HG03378 (cell line): ENCODE measurements around the gene BATF2.
"Not testable (repeated sequence)": the region's sequence is repeated elsewhere in the genome, so short reads cannot be mapped to it uniquely, and the experiment has no call there.

Source experiments
- ATAC-seq: cut with Tn5 transposase; IDR thresholded peaks from one replicate; pipeline ENCODE4 v1.9.1; 2021; ENCODE audit warnings: mild to moderate bottlenecking, moderate library complexity; ENCODE audit not compliant: unreplicated experiment

The BATF2 gene

GRCh38 chr11:64996710-64997380 is at the start of gene BATF2:
Gene BATF2, minus strand, starts transcription at chr11:64996971. Its CDS starts 57 bp downstream, at chr11:64996914.
- ATAC-seq, result no peak

DNA sequence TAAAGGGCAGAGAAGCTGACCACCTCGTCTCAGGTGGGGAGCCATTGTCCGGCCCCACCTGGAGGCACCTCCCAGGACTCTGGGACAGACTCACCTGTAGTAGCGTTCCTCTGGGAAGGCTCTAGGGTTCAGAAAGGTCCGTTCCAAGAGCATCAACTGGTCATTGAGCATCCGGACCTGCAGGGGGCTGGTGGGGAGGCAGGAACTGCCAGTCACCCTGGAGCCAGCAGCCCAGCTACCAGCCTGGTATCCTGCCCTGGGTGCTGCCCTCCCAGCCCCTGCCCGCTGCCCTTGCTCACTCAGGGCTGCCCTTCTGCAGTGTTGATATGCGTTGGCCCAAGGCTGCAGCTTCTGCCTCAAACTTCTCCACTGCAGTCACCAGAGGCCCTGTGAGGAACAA is 49.0 kb upstream of the BATF2 start:
- no peak for ATAC-seq

DNA sequence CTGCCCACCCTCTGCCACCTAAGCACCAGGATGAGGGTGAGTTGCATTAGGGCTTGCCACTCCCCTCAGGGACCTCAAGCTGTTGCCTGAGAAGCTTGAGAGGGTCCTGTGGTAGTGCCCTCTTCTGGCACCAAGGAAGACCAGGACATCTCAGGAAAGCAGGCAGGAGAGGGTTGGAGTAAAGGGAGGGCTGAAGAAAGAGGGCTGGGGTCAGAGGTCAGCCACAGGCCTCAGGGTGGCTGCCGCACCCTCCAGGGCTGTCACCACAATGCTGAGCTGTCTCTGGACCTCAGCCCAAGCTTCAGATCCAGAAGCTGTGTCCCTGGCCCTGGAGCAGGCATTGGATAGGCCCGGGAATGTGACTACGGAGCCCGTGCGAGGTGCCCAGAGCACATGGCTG is 48.3 kb upstream of the BATF2 start:
- no peak for ATAC-seq

DNA sequence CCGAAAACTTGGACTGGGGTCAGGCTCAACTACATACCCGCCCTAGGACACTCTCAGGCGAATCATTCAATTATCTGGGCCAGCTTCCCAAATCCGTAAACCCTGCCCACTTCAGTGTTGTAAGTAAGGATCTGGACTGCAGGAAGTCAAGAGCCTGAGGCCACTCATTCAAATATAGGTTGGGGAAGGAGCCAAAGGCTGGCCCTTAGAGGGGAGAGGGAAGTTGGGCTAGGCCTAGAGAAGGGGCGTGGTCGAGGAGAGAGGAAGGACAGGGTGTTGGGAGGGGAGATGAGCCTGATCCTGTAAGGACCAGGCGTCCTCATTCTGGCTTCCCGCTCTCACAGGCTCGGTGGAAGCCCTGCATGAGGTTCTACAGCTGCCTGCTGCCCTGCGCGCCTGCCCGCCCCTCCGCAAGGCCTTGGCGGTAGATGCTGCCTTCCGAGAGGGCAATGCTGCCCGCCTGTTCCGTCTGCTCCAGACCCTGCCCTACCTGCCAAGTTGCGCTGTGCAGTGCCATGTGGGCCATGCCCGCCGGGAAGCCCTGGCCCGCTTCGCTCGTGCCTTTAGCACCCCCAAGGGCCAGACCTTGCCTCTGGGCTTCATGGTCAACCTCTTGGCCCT is 47.2 kb upstream of the BATF2 start:
- ATAC-seq, result no peak

- ATAC-seq, result no peak
Measured at GRCh38 chr11:65042891-65043290, 46.1 kb upstream of the BATF2 start.

DNA sequence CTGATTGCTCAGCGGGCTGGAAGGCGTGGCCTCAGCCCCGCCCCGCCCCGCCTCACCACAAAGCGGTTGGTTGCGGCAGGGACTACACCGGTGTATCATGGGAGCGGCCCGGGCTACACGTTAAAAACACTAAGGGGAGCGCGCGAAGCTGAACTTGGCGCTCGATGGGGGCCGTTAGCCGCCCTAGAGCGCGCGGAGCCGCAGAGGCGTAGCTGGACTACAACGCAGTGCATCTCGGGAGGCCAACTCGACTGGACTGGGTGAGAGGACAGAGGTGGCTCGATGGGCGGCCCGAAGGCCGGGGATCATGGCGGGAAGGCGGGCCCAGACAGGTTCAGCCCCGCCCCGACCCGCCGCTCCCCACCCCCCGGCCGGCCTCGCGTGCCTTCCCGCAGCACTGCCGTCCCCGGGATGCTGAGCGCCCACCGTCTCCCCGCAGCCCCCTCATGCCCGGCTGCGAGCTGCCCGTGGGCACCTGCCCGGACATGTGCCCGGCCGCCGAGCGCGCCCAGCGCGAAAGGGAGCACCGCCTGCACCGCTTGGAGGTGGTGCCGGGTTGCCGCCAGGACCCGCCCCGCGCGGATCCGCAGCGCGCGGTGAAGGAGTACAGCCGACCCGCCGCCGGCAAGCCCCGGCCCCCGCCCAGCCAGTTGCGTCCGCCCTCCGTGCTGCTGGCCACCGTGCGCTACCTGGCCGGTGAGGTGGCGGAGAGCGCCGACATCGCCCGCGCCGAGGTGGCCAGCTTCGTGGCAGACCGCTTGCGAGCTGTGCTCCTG is 44.3 kb upstream of the BATF2 start, which contains the start of gene SAC3D1:
SAC3D1 (plus strand) TSS at position 364 of the 776 bp plus-strand sequence; CDS start at position 447, 83 bp downstream.
- ATAC-seq, result peak; percentile 75

- no peak for ATAC-seq
Measured at GRCh38 chr11:65040520-65040846, 43.7 kb upstream of the BATF2 start.

DNA sequence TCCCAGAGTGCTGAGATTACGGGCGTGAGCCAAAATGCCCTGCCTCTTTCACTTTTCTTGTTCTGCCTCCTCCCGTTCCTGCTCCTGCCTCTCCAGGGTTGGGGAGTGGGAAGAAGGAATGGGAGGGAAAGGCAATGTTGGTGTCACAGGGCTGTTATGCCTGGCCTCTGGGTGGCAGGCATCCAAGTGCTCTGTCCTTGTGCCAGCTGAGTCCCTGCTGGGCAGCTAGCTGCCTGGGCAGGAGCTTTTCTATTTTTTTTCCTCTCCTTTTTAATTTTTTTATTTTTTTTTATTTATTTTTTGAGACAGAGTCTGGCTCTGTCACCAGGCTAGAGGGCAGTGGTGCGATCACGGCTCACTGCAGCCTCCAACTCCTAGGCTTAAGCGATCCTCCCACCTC is 40.2 kb upstream of the BATF2 start:
- no peak for ATAC-seq

DNA sequence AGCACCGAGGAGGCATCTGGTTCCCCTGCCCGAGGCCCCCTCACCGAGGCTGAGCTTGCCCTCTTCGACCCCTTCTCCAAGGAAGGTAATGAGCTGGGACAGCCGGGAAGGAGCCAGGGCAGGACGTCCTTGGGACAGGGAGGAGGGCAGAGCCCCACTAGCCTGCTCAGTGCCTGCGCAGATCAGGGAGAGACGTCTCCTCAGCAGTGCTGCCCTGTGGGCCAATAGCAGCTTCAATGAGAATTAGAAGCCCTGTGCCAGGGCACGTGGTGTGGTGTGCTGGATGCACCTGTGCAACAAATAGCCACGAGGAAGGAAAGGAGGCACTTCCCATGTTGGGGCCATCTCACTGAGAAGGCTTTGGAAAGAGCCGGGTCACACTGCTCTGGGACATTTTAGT is 38.8 kb upstream of the BATF2 start:
- no peak for ATAC-seq

DNA sequence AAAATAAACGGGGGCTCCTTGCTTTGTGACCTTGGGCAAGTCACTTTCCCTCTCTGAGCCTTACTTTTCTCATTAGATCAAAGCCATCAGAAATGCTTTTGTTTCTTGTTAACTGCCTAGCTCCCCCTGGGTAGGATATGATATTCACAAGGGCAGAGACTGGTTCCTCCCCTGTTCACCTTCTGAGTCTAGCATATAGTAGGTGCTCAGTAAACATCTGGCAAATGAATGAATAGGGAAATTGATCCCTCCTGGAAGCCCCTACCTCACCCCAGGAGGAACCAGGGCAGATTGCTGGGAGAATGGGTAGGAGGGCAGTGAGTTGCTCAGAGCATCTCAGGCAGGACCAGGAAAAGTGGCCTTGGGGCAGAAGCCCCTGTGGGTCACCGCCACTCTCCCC is 37.7 kb upstream of the BATF2 start:
- ATAC-seq, result no peak

DNA sequence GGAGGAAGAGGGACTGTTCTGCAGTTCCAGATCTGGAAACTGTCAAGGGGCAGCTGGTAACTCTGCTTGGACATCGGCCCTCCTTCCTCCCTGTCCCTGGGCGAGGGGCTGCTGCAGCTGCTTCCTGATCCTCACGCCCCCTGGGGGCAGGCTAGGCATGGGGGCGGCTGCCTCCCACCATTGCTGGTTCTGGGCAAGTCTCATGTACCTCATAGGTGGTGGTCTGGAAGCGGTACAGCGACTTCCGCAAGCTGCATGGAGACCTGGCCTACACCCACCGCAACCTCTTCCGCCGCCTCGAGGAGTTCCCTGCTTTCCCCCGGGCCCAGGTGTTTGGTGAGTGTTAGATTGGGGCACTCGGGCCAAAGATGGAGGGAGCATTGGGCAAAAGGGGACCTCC is 35.4 kb upstream of the BATF2 start:
- no peak for ATAC-seq

- peak; percentile 85 for ATAC-seq
Measured at GRCh38 chr11:65027213-65028067, 30.7 kb upstream of the BATF2 start, which contains the start of gene SNX15. Gene SNX15, plus strand, starts transcription at chr11:65027439. Its CDS starts 99 bp downstream, at chr11:65027538.

DNA sequence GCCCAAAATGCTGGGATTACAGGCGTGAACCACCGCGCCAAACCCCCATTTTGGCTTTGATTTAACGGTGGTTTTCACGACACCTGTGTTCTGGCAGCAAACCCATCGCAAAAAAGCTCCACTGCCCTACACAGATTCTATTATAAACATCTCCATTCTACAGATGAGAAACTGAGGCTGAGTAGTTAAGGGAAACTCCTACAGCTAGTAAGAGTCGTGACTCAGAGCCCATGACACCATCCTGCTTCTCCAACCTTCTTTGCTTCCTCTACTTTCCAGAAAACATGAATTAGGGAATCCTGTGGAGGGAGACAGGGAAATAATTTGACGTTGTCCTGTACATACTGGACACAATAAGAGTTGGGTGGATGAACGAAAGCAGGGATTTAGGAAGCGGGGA is 30.0 kb upstream of the BATF2 start:
- ATAC-seq, result no peak

DNA sequence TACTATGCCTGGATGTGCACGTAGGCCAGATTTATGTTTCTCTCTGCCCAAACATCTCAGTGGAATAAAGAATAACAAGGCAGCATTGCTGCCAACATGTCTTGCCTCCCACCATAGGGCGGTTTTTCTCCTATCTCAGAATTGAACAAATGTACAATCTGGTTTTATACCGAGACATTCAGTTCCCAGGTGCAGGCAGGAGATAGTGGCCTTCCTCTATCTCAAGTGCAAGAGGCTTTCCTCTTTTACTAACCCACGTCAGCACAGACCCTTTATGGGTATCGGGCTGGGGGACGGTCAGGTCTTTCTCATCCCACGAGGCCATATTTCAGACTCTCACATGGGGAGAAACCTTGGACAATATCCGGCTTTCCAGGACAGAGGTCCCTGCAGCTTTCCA is 26.7 kb upstream of the BATF2 start:
- not testable (repeated sequence) for ATAC-seq

GRCh38 chr11:65021509-65021908 is 24.7 kb upstream of the BATF2 start:
- ATAC-seq, result no peak

GRCh38 chr11:65021003-65021402 is 24.2 kb upstream of the BATF2 start:
- ATAC-seq, result no peak

- ATAC-seq, result no peak
Measured at GRCh38 chr11:65019824-65020223, 23.1 kb upstream of the BATF2 start.

GRCh38 chr11:65017937-65018336 is 21.2 kb upstream of the BATF2 start:
- no peak for ATAC-seq

DNA sequence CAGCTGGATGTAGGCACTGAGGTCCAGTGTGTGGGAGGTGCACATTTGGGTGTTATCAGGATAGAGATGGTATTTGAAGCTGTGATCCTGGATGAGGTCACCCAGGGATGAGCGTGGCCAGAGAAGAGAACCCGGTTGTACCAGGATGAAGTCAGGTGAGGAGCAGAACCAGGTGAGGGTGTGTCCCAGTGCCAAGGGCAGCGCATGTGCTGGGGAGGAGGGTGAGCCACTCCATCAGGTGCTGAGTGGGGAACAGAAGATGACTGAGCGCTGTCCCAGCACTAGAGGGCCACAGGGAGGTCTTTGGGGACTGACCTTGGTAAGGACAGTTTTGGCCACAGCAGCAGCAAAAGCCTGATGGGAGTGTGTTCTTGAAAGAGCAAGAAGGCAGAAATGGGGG is 19.9 kb upstream of the BATF2 start:
- no peak for ATAC-seq

- no peak for ATAC-seq
Measured at GRCh38 chr11:65014726-65015227, 18.0 kb upstream of the BATF2 start.
